ENCODE measurements around the gene TBRG1. TPM values are rescaled to one million over a fixed set of nuclear protein-coding genes. Genes with fewer than 3 reads are reported as not detected.

The TBRG1 gene
- total RNA-seq, 1 donor from 2014 or later = 44.9 TPM

GRCh38 chr11:124643042-124643604, 20.5 kb downstream of the TBRG1 start:
- no peak overlapping the region for H3K27ac ChIP-seq
- ATAC-seq (no peak), DNase-seq (no peak)
- H3K9me3 ChIP-seq = no peaks in the 10 kb centered on the region
- H3K4me1 ChIP-seq = peaks cover 4% of the 10 kb centered on the region
- intact Hi-C loops (cut with DNase I) = no loop called here
- no peak overlapping the region for H3K4me3 ChIP-seq
- no peaks in the 10 kb centered on the region for H3K27me3 ChIP-seq
- peaks cover 21% of the 10 kb centered on the region for H3K36me3 ChIP-seq
- TF ChIP-seq, protein P1, sequence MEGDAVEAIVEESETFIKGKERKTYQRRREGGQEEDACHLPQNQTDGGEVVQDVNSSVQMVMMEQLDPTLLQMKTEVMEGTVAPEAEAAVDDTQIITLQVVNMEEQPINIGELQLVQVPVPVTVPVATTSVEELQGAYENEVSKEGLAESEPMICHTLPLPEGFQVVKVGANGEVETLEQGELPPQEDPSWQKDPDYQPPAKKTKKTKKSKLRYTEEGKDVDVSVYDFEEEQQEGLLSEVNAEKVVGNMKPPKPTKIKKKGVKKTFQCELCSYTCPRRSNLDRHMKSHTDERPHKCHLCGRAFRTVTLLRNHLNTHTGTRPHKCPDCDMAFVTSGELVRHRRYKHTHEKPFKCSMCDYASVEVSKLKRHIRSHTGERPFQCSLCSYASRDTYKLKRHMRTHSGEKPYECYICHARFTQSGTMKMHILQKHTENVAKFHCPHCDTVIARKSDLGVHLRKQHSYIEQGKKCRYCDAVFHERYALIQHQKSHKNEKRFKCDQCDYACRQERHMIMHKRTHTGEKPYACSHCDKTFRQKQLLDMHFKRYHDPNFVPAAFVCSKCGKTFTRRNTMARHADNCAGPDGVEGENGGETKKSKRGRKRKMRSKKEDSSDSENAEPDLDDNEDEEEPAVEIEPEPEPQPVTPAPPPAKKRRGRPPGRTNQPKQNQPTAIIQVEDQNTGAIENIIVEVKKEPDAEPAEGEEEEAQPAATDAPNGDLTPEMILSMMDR (IDR thresholded peaks at IDR 0.05) = no peak

- ATAC-seq (no peak), DNase-seq (no peak)
- Histone ChIP-seq H3K27ac (no peak overlapping the region), H3K4me3 (no peak overlapping the region), H3K27me3 (no peaks in the 10 kb centered on the region), H3K4me1 (peaks cover 4% of the 10 kb centered on the region), H3K9me3 (no peaks in the 10 kb centered on the region), H3K36me3 (peaks cover 14% of the 10 kb centered on the region)
- TF ChIP-seq, protein P1 (IDR thresholded peaks at IDR 0.05) = no peak
- intact Hi-C loops (cut with DNase I) = no loop called here
Measured at GRCh38 chr11:124643605-124644425, 21.2 kb downstream of the TBRG1 start.

GRCh38 chr11:124644426-124645280, 22.0 kb downstream of the TBRG1 start:
- Histone ChIP-seq H3K4me3 (no peak overlapping the region), H3K27ac (no peak overlapping the region), H3K27me3 (no peaks in the 10 kb centered on the region), H3K9me3 (no peaks in the 10 kb centered on the region), H3K4me1 (peaks cover 4% of the 10 kb centered on the region), H3K36me3 (peaks cover 8% of the 10 kb centered on the region)
- intact Hi-C loops (cut with DNase I) = no loop called here
- DNase-seq (peak; percentile 64), ATAC-seq (peak; percentile 95)
- TF ChIP-seq, protein P1 (IDR thresholded peaks at IDR 0.05) = peak; percentile 78

GRCh38 chr11:124646148-124646547, 23.5 kb downstream of the TBRG1 start:
- peaks cover 4% of the 10 kb centered on the region for H3K4me1 ChIP-seq
- intact Hi-C loops (cut with DNase I) = no loop called here
- H3K4me3 ChIP-seq = no peak overlapping the region
- H3K27ac ChIP-seq = no peak overlapping the region
- DNase-seq = no peak
- no peaks in the 10 kb centered on the region for H3K27me3 ChIP-seq
- H3K36me3 ChIP-seq = peaks cover 16% of the 10 kb centered on the region
- no peaks in the 10 kb centered on the region for H3K9me3 ChIP-seq
- TF ChIP-seq, protein P1 (IDR thresholded peaks at IDR 0.05) = no peak
- no peak for ATAC-seq

DNA sequence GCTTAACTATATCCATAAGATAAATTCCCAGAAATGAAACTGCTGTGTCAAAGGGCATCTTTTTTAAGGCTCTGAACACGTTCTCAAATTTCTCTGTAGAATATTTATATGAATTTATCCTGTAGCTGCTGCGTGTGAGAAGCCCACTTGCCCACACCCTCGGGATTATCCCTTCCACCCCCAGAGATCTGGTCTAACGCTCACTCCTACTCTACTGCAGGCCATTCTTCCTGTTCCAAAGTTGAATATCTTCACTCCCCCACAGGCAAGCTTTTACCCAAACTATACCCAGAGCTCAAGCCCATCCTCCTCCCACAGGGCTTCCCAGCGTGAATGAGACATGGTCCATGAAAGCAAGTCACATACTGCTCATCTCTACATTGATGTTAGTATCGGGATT, 25.9 kb downstream of the TBRG1 start:
- peaks cover 4% of the 10 kb centered on the region for H3K4me1 ChIP-seq
- ATAC-seq (no peak), DNase-seq (no peak)
- TF ChIP-seq, protein P1 (IDR thresholded peaks at IDR 0.05) = no peak
- intact Hi-C loops (cut with DNase I) = no loop called here
- H3K27ac ChIP-seq = no peak overlapping the region
- H3K36me3 ChIP-seq = peaks cover 24% of the 10 kb centered on the region
- no peaks in the 10 kb centered on the region for H3K9me3 ChIP-seq
- no peak overlapping the region for H3K4me3 ChIP-seq
- H3K27me3 ChIP-seq = no peaks in the 10 kb centered on the region

Measured in upper lobe of right lung (tissue), 1 donor.